Upper lobe of left lung (tissue), 6 donors: ENCODE measurements around the gene HSD11B2. TPM values are rescaled to one million over a fixed set of nuclear protein-coding genes. Genes with fewer than 3 reads are reported as not detected.

ENCODE experiments used
- ATAC-seq, 2 donors: fragments of 200-7000 bp; cut with Tn5 transposase; one replicate each; pipeline ENCODE4 v1.9.1; 2022; ENCODE audit warnings: mild to moderate bottlenecking in 2 of 2, moderate library complexity in 2 of 2; ENCODE audit not compliant: low FRiP score in 2 of 2
- DNase-seq, 2 donors: peaks; one replicate each; pipeline ENCODE4 v3.0.0-alpha.2; 2019 to 2020
- H3K27ac ChIP-seq, 4 donors: fragments of 200-600 bp; sonication (generic); one replicate each; pipeline ENCODE4 v1.5.1; 2016 to 2019
- H3K27me3 ChIP-seq, 4 donors: fragments of 200-600 bp; sonication (generic); one replicate each; pipeline ENCODE4 v1.5.1; 2017 to 2019
- H3K36me3 ChIP-seq, 4 donors: fragments of 200-600 bp; sonication (generic); one replicate each; pipeline ENCODE4 v1.5.1; 2016 to 2019
- H3K4me1 ChIP-seq, 4 donors: fragments of 200-600 bp; sonication (generic); one replicate each; pipeline ENCODE4 v1.5.1; 2018 to 2019
- H3K4me3 ChIP-seq, 4 donors: fragments of 200-600 bp; sonication (generic); one replicate each; pipeline ENCODE4 v1.5.1; 2017 to 2019; ENCODE audit warnings: mild to moderate bottlenecking in 2 of 4, moderate library complexity in 1 of 4
- H3K9me3 ChIP-seq, 4 donors: fragments of 200-600 bp; sonication (generic); one replicate each; pipeline ENCODE4 v1.5.1; 2018 to 2019
- EP300 ChIP-seq, 4 donors: sonication (generic); formaldehyde crosslinking; IDR thresholded peaks; one replicate each; pipeline ENCODE4 v1.5.1; 2017; ENCODE audit warnings: antibody characterized with exemption in 4 of 4, control low read depth in 2 of 4
- POLR2A ChIP-seq, 4 donors: fragments of 450-650 bp; IDR thresholded peaks; one replicate each; pipeline ENCODE4 v1.5.1; 2016 to 2017; ENCODE audit warnings: antibody characterized with exemption in 4 of 4, mild to moderate bottlenecking in 2 of 4
- POLR2AphosphoS5 ChIP-seq, 2 donors: sonication (generic); formaldehyde crosslinking; IDR thresholded peaks; one replicate each; pipeline ENCODE4 v1.5.1; 2017; ENCODE audit warnings: antibody characterized with exemption in 2 of 2
- WGBS, 2 donors: methylation state at CpG; one replicate each; pipeline ENCODE4 v1.1.5; 2017 to 2018; 5-methylcytosine and 5-hydroxymethylcytosine counted together
- total RNA-seq, 6 donors: library from RNA; depleted of rRNA in 4 of 6; stranded (reverse); fragments of >200 nt in 4 of 6; gene quantifications; one replicate each; pipeline versions ENCODE4 v1.1.0 to v1.2.1, GENCODE V29; 2016 to 2021
- TF ChIP-seq, protein P1 (sequence below), 6 experiments: fragments of 450-650 bp in 4 of 6; fragments of 200-600 bp in 2 of 6; sonication (generic) in 2 of 6; IDR thresholded peaks; one replicate each; pipeline ENCODE4 v1.5.1; 2016 to 2019; ENCODE audit warnings: antibody characterized with exemption in 6 of 6
- donor health status: DM: no; HTN: no; CAD: no; lungs with moderate emphysema.
- donor health status: DM: no; HTN: yes; CAD: no; lungs with severe emphysema.

Gene HSD11B2
- total RNA-seq, 6 donors from 2014 or later = 0.78 to 5.0 (median 1.6) TPM

DNA sequence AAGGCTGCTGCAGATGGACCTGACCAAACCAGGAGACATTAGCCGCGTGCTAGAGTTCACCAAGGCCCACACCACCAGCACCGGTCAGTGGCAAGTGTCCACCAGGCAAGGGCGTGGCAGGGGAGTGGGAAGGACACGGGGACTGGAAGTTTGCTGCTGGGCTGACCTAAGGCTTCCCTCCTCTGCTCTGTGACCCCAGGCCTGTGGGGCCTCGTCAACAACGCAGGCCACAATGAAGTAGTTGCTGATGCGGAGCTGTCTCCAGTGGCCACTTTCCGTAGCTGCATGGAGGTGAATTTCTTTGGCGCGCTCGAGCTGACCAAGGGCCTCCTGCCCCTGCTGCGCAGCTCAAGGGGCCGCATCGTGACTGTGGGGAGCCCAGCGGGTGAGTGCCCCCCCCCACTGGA is 4.8 kb downstream of the HSD11B2 start:
- Histone ChIP-seq H3K27me3 (no peaks in the 10 kb centered on the region), H3K4me3 (no peak overlapping the region), H3K4me1 (peaks cover 13 to 23% (median 19%) of the 10 kb centered on the region in 4 donors), H3K27ac (no peak overlapping the region), H3K36me3 (peaks cover 11 to 49% (median 44%) of the 10 kb centered on the region in 4 donors), H3K9me3 (no peaks in the 10 kb centered on the region)
- TF ChIP-seq POLR2AphosphoS5 (IDR thresholded peaks at IDR 0.05) (no peak), POLR2A (IDR thresholded peaks at IDR 0.05) (no peak), EP300 (IDR thresholded peaks at IDR 0.05) (no peak)
- TF ChIP-seq, protein P1, sequence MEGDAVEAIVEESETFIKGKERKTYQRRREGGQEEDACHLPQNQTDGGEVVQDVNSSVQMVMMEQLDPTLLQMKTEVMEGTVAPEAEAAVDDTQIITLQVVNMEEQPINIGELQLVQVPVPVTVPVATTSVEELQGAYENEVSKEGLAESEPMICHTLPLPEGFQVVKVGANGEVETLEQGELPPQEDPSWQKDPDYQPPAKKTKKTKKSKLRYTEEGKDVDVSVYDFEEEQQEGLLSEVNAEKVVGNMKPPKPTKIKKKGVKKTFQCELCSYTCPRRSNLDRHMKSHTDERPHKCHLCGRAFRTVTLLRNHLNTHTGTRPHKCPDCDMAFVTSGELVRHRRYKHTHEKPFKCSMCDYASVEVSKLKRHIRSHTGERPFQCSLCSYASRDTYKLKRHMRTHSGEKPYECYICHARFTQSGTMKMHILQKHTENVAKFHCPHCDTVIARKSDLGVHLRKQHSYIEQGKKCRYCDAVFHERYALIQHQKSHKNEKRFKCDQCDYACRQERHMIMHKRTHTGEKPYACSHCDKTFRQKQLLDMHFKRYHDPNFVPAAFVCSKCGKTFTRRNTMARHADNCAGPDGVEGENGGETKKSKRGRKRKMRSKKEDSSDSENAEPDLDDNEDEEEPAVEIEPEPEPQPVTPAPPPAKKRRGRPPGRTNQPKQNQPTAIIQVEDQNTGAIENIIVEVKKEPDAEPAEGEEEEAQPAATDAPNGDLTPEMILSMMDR (IDR thresholded peaks at IDR 0.05) = no peak
- WGBS, 2 donors = 96 to 97% methylated on average over 15 to 16 of the region's 16 CpGs
- ATAC-seq (no peak), DNase-seq (peak in 1 of 2 donors; percentile 57)

DNA sequence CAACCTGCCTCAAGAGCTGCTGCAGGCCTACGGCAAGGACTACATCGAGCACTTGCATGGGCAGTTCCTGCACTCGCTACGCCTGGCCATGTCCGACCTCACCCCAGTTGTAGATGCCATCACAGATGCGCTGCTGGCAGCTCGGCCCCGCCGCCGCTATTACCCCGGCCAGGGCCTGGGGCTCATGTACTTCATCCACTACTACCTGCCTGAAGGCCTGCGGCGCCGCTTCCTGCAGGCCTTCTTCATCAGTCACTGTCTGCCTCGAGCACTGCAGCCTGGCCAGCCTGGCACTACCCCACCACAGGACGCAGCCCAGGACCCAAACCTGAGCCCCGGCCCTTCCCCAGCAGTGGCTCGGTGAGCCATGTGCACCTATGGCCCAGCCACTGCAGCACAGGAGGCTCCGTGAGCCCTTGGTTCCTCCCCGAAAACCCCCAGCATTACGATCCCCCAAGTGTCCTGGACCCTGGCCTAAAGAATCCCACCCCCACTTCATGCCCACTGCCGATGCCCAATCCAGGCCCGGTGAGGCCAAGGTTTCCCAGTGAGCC is 5.8 kb downstream of the HSD11B2 start:
- ATAC-seq (no peak), DNase-seq (peak in 1 of 2 donors; percentile 82)
- Histone ChIP-seq H3K27me3 (no peaks in the 10 kb centered on the region), H3K4me3 (no peak overlapping the region), H3K9me3 (no peaks in the 10 kb centered on the region), H3K4me1 (peaks cover 12 to 23% (median 21%) of the 10 kb centered on the region in 4 donors), H3K27ac (no peak overlapping the region), H3K36me3 (peaks cover 11 to 57% (median 50%) of the 10 kb centered on the region in 4 donors)
- 93 to 94% methylated on average over 4 to 23 of the region's 23 CpGs for WGBS, 2 donors
- TF ChIP-seq POLR2A (IDR thresholded peaks at IDR 0.05) = no peak
- TF ChIP-seq EP300 (IDR thresholded peaks at IDR 0.05) = no peak
- TF ChIP-seq POLR2AphosphoS5 (IDR thresholded peaks at IDR 0.05) = no peak
- TF ChIP-seq, protein P1 (IDR thresholded peaks at IDR 0.05) = no peak

DNA sequence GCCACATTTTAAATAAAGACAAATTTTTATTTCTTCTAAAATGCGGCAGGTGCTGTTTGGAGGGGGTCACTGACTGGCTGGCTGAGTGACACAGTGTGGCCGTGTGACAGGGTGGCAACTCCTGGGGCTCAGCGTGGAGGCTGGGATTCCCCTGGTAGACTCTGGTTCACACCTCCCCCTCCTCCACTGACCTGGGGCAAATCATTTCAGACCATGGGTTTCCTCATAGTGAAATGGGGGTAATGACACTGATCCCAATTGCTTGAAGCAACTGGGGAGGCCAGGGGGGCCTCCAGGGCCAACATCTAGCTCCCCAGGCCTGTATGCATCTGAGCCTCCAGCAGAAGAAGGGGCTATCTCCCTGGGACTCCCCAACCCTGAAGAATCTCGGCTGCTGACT is 6.6 kb downstream of the HSD11B2 start:
- TF ChIP-seq POLR2A (IDR thresholded peaks at IDR 0.05) (no peak), EP300 (IDR thresholded peaks at IDR 0.05) (no peak), POLR2AphosphoS5 (IDR thresholded peaks at IDR 0.05) (no peak)
- TF ChIP-seq, protein P1 (IDR thresholded peaks at IDR 0.05) = no peak
- 71 to 79% methylated on average over 2 to 4 of the region's 4 CpGs for WGBS, 2 donors
- Histone ChIP-seq H3K9me3 (no peaks in the 10 kb centered on the region), H3K36me3 (peaks cover 11 to 63% (median 52%) of the 10 kb centered on the region in 4 donors), H3K27ac (no peak overlapping the region), H3K27me3 (no peaks in the 10 kb centered on the region), H3K4me1 (peaks cover 6 to 23% (median 20%) of the 10 kb centered on the region in 4 donors), H3K4me3 (no peak overlapping the region)
- ATAC-seq (no peak), DNase-seq (no peak)

DNA sequence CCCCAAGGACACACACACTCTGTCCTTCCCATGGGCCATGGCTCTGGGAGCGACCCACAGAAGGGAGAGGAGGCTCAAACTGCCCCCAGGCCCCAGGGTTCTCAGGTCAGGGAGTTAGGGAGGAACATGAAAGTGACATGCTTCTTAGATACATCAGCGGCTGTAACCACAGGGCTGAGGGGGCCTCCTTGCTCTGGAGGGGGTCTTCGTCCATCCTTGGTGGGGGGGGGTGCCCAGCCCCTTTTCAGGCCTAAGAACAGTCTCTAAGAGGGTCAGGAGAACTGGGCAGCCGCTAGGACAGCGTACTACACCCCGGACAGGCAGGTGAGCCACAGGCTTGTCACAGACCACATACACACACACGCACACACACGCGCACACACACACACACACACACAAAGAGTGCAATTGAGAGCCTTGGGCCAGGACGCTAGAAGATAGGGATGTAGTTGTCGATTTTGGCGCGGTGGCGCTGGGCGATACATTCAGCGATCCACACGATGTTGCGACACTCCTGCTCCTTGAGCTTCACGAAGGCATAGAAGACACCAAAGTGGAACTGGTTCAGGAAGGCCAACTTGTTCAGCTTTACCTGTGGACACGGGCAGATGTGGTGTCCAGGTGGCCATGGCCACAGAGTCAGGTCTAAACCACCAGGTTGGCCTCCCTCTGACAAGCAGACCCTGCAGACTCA is 7.3 kb downstream of the HSD11B2 start:
- peaks cover 9 to 27% (median 24%) of the 10 kb centered on the region in 4 donors for H3K4me1 ChIP-seq
- peaks cover 11 to 70% (median 57%) of the 10 kb centered on the region in 4 donors for H3K36me3 ChIP-seq
- DNase-seq (no peak), ATAC-seq (no peak)
- WGBS, 2 donors = 91 to 94% methylated on average over 18 to 20 of the region's 20 CpGs
- H3K27me3 ChIP-seq = no peaks in the 10 kb centered on the region
- no peak overlapping the region for H3K4me3 ChIP-seq
- H3K9me3 ChIP-seq = no peaks in the 10 kb centered on the region
- no peak overlapping the region for H3K27ac ChIP-seq
- TF ChIP-seq, protein P1 (IDR thresholded peaks at IDR 0.05) = no peak
- TF ChIP-seq POLR2AphosphoS5 (IDR thresholded peaks at IDR 0.05) (no peak), EP300 (IDR thresholded peaks at IDR 0.05) (no peak), POLR2A (IDR thresholded peaks at IDR 0.05) (no peak)
